Measurements from ENCODE around the gene RFC2. TPM values are rescaled to one million over a fixed set of nuclear protein-coding genes. Genes with fewer than 3 reads are reported as not detected.

RFC2 gene
- 18.5 TPM for total RNA-seq
- long read RNA-seq, transcript RFC2-201 (11 exons, 1,695 nt), result major isoform, 24 of 34 reads
- long read RNA-seq, partial matches to known transcripts, result 1 of 34 reads
- long read RNA-seq, other reads (novel, unspliced or antisense), result 4 of 34 reads

DNA sequence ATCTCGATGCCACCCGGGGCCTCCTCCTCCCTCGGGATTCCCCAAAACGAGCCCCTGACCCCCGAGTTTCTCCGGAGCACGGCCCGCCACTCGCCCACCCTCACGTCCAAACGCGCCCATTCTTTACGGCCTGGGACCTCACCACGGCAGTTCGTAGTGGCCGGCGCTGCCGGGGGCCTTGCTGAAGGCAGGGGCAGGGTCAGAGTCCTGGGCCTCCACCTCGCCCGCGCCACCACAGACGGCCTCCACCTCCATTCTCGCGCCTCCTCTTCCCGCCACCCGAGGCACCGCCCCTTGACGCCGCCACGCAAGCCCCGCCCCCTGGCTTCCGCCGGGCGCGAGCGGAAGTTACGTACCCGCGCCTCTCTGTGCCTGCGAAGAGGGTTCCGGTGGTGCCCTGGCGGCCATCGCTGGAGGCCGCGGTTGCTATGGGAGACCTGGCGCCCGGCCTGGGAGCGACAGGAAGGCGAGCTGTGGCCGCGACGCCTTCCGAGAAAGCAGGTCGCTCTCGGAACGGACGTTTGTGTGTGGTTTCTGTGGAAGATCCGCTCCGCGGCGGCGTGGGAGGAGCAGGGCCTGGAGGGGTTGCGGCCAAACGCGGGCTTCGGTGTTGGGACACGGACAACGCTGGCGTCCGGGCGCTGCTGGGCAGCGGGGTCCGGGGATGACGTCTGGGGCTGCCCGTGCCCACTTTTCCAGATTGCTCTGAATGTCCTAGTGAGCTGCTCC is at the start of gene RFC2:
Gene RFC2 (minus strand): TSS at position 271 of the 729 bp plus-strand sequence. CDS start 16 bp downstream, at position 255.
- intact Hi-C loops (cut with DNase I), result no loop called here
- Histone ChIP-seq H3K4me3 (peak within 1 kb of the TSS; percentile 83), H3K27ac (peak within 1 kb of the TSS; percentile 97), H3K9me3 (no peaks in the 10 kb centered on the region), H3K4me1 (peaks cover 30% of the 10 kb centered on the region), H3K36me3 (peaks cover 22% of the 10 kb centered on the region), H3K27me3 (ENCODE audit: low read depth) (no peaks in the 10 kb centered on the region)
- TF ChIP-seq, protein P1, sequence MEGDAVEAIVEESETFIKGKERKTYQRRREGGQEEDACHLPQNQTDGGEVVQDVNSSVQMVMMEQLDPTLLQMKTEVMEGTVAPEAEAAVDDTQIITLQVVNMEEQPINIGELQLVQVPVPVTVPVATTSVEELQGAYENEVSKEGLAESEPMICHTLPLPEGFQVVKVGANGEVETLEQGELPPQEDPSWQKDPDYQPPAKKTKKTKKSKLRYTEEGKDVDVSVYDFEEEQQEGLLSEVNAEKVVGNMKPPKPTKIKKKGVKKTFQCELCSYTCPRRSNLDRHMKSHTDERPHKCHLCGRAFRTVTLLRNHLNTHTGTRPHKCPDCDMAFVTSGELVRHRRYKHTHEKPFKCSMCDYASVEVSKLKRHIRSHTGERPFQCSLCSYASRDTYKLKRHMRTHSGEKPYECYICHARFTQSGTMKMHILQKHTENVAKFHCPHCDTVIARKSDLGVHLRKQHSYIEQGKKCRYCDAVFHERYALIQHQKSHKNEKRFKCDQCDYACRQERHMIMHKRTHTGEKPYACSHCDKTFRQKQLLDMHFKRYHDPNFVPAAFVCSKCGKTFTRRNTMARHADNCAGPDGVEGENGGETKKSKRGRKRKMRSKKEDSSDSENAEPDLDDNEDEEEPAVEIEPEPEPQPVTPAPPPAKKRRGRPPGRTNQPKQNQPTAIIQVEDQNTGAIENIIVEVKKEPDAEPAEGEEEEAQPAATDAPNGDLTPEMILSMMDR (IDR thresholded peaks at IDR 0.05), result peak; percentile 43
- ATAC-seq (peak; percentile 100), DNase-seq (peak; percentile 98)

DNA sequence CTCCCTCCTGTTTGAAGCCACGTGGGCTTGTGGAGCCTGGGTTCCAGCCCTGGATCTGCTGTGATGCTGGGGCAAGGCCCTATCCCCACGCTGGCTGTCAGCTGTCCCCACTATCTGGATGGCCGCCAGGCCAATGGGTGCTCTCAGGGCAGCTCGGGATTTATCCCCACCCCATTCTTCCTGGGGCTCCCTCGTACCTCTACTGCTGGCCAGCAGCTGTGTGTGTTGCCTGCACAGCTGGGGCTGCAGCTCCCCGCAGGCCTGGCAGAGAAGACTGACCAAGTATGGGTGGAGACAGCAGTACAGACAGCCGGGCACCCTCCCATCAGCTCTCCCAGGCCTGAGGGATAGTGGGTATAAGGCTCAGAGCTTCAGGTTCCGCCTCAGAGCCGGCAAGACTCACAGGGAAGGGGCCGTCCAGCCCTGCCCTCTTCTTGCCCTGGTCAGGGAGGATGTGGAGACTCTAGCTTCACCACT is 48.6 kb upstream of the RFC2 start:
- Histone ChIP-seq H3K4me1 (peaks cover 31% of the 10 kb centered on the region), H3K4me3 (no peak overlapping the region), H3K36me3 (no peaks in the 10 kb centered on the region), H3K9me3 (no peaks in the 10 kb centered on the region), H3K27me3 (ENCODE audit: low read depth) (no peaks in the 10 kb centered on the region), H3K27ac (no peak overlapping the region)
- DNase-seq, result no peak
- TF ChIP-seq, protein P1 (IDR thresholded peaks at IDR 0.05), result no peak
- no peak for ATAC-seq
- intact Hi-C loops (cut with DNase I), result no loop called here

DNA sequence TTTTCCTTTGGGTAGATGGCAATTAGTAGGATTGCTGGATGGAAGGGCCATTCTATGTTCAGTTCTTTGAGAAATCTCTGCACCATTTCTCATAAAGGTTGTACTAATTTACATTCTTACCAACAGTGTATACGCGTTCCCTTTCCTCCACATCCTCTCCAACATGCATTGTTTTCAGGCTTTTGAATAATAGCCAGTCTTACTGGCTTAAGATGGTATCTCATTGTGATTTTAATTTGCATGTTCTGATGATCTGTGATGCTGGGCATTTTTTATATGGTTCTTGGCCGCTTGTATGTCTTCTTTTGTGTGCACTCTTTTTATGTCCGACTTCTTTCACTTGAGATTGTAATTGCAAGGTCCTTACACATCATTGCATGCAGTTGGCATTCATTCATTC is 46.7 kb upstream of the RFC2 start:
- DNase-seq (no peak), ATAC-seq (no peak)
- H3K4me1 ChIP-seq, result peaks cover 15% of the 10 kb centered on the region
- H3K9me3 ChIP-seq, result no peaks in the 10 kb centered on the region
- TF ChIP-seq, protein P1 (IDR thresholded peaks at IDR 0.05), result no peak
- intact Hi-C loops (cut with DNase I), result no loop called here
- H3K36me3 ChIP-seq, result no peaks in the 10 kb centered on the region
- no peak overlapping the region for H3K4me3 ChIP-seq
- H3K27me3 ChIP-seq (ENCODE audit: low read depth), result no peaks in the 10 kb centered on the region
- H3K27ac ChIP-seq, result no peak overlapping the region

DNA sequence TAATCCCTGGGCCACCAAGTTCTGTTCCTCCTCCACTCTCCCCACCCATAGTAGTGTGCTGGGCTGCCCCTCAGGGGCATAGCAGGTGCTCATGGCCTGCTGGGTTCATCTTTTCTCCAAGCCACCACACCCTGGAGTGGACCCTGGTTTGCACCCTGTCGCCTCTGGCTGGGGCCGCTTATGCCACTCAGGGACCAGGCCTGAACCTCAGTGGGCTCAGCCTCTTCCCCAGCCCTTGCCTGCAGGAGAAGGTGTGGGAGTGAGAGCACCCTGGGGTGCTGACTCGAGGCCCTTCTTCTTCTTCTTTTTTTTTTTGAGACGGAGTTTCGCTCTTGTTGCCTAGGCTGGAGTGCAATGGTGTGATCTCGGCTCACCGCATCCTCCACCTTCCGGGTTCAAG is 45.2 kb upstream of the RFC2 start:
- no peaks in the 10 kb centered on the region for H3K27me3 ChIP-seq (ENCODE audit: low read depth)
- no peak overlapping the region for H3K27ac ChIP-seq
- intact Hi-C loops (cut with DNase I), result no loop called here
- DNase-seq, result no peak
- H3K9me3 ChIP-seq, result no peaks in the 10 kb centered on the region
- TF ChIP-seq, protein P1 (IDR thresholded peaks at IDR 0.05), result no peak
- no peak overlapping the region for H3K4me3 ChIP-seq
- no peak for ATAC-seq
- H3K4me1 ChIP-seq, result peaks cover 13% of the 10 kb centered on the region
- H3K36me3 ChIP-seq, result no peaks in the 10 kb centered on the region

DNA sequence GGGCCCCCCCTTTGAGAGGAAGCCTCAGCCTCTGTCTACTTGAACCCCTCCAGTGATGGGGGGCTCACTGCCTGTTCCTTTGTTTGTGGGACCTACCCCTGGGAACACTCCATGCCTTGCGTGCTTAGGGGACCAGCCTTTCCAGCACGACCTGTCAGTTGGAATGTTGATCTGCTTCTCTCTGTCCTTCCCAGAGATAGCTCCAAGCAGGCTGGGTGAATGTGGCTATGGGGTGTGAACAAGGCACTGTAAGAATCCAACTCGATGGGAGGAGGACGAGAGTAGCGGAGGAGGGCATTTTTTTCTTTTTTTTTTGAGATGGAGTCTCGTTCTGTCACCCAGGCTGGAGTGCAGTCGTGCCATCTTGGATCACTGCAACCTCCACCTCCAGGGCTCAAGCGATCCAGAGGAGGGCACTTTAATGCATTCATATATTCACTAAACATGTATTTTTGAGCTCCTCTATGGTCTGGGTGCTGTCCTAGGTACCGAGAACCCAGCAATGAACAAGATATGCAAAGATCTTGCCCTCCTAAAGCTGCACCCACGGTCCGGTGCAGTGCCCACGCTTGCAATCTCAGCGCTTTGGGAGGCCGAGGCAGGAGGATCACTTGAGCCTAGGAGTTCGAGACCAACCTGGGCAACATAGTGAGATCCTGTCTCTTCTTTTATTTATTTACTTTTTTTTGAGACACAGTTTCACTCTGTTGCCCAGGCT is 43.5 kb upstream of the RFC2 start:
- no peaks in the 10 kb centered on the region for H3K36me3 ChIP-seq
- no peaks in the 10 kb centered on the region for H3K27me3 ChIP-seq (ENCODE audit: low read depth)
- H3K4me3 ChIP-seq, result no peak overlapping the region
- TF ChIP-seq, protein P1 (IDR thresholded peaks at IDR 0.05), result no peak
- H3K4me1 ChIP-seq, result peaks cover 13% of the 10 kb centered on the region
- intact Hi-C loops (cut with DNase I), result no loop called here
- H3K27ac ChIP-seq, result no peak overlapping the region
- ATAC-seq, result no peak
- DNase-seq, result no peak
- H3K9me3 ChIP-seq, result no peaks in the 10 kb centered on the region

Measured in lower lobe of right lung (tissue), 2 donors.